Neural cell (in vitro differentiated cells): Measurements from ENCODE around the gene INSIG1.
A peak's percentile ranks its signal among the peaks of the same experiment; 100 is the strongest.

Source experiments
- CTCF ChIP-seq: fragments of 450-650 bp; IDR thresholded peaks from 2 replicates; pipeline ENCODE4 v1.5.1; 2014; ENCODE audit warnings: antibody characterized with exemption, mild to moderate bottlenecking, moderate library complexity; ENCODE audit not compliant: poor library complexity, severe bottlenecking
- POLR2AphosphoS5 ChIP-seq: IDR thresholded peaks from 2 replicates; pipeline ENCODE4 v1.6.1; 2012
- RAD21 ChIP-seq: fragments of 450-650 bp; conservative IDR thresholded peaks from 2 replicates; pipeline ENCODE4 v1.6.1; 2014; ENCODE audit warnings: antibody characterized with exemption, mild to moderate bottlenecking, moderate library complexity
- REST ChIP-seq: IDR thresholded peaks from 2 replicates; pipeline ENCODE4 v1.6.1; 2012; ENCODE audit warnings: borderline replicate concordance
- TAF1 ChIP-seq: IDR thresholded peaks from 2 replicates; pipeline ENCODE4 v1.6.1; 2012; ENCODE audit warnings: low read depth

GRCh38 chr7:155344618-155345433 is 47.1 kb downstream of the INSIG1 start:
- no peak for TF ChIP-seq TAF1
- TF ChIP-seq RAD21: peak; percentile 84
- TF ChIP-seq CTCF: peak; percentile 90
- TF ChIP-seq REST: no peak
- TF ChIP-seq POLR2AphosphoS5: peak; percentile 16
